GM20431 (cell line): ENCODE data around the gene VTI1A.
"Not testable (repeated sequence)": the region's sequence is repeated elsewhere in the genome, so short reads cannot be mapped to it uniquely, and the experiment has no call there.

ENCODE experiments used
- in situ Hi-C: fragments of 300-500 bp; cut with MseI, MboI; formaldehyde crosslinking; loops from one replicate; pipeline ENCODE4 v1.15.0; 2020; ENCODE audit warnings: low sequenced_read_pairs; ENCODE audit not compliant: unreplicated experiment

Gene VTI1A

GRCh38 chr10:112581921-112582320 lies 134.9 kb downstream of the VTI1A start:
- in situ Hi-C loops: no loop called here

GRCh38 chr10:112583236-112583939 lies 136.4 kb downstream of the VTI1A start:
- in situ Hi-C loops: no loop called here

- in situ Hi-C loops: no loop called here
These were observed 137.3 kb downstream of the VTI1A start for GRCh38 chr10:112584276-112584675.

- in situ Hi-C loops: no loop called here
These were observed 138.1 kb downstream of the VTI1A start for GRCh38 chr10:112585126-112585525.

- in situ Hi-C loops: no loop called here
These were observed 138.9 kb downstream of the VTI1A start for GRCh38 chr10:112585960-112586359.

- in situ Hi-C loops: no loop called here
These were observed 140.7 kb downstream of the VTI1A start for GRCh38 chr10:112587729-112588128.

GRCh38 chr10:112588225-112588990 lies 141.4 kb downstream of the VTI1A start:
- in situ Hi-C loops: no loop called here

GRCh38 chr10:112589081-112589480 lies 142.1 kb downstream of the VTI1A start:
- in situ Hi-C loops: no loop called here

GRCh38 chr10:112590786-112591185 lies 143.8 kb downstream of the VTI1A start:
- in situ Hi-C loops: not testable (repeated sequence)

GRCh38 chr10:112593023-112593422 lies 146.0 kb downstream of the VTI1A start:
- in situ Hi-C loops: no loop called here

GRCh38 chr10:112601214-112602090 lies 154.4 kb downstream of the VTI1A start:
- in situ Hi-C loops: no loop called here

GRCh38 chr10:112603062-112603461 lies 156.0 kb downstream of the VTI1A start:
- in situ Hi-C loops: no loop called here

GRCh38 chr10:112605063-112605462 lies 158.0 kb downstream of the VTI1A start:
- in situ Hi-C loops: no loop called here

- in situ Hi-C loops: no loop called here
These were observed 160.5 kb downstream of the VTI1A start for GRCh38 chr10:112607506-112607905.

GRCh38 chr10:112613620-112614019 lies 166.6 kb downstream of the VTI1A start:
- in situ Hi-C loops: no loop called here

- in situ Hi-C loops: no loop called here
These were observed 167.1 kb downstream of the VTI1A start for GRCh38 chr10:112614072-112614471.

GRCh38 chr10:112614586-112614985 lies 167.6 kb downstream of the VTI1A start:
- in situ Hi-C loops: no loop called here

- in situ Hi-C loops: no loop called here
These were observed 168.3 kb downstream of the VTI1A start for GRCh38 chr10:112615269-112615668.

GRCh38 chr10:112616647-112617046 lies 169.6 kb downstream of the VTI1A start:
- in situ Hi-C loops: no loop called here

GRCh38 chr10:112618814-112619213 lies 171.8 kb downstream of the VTI1A start:
- in situ Hi-C loops: no loop called here

- in situ Hi-C loops: no loop called here
These were observed 172.5 kb downstream of the VTI1A start for GRCh38 chr10:112619556-112619955.
